ENCODE results near the gene RPTOR.
"Not testable (repeated sequence)": the region's sequence is repeated elsewhere in the genome, so short reads cannot be mapped to it uniquely, and the experiment has no call there.

Gene RPTOR

DNA sequence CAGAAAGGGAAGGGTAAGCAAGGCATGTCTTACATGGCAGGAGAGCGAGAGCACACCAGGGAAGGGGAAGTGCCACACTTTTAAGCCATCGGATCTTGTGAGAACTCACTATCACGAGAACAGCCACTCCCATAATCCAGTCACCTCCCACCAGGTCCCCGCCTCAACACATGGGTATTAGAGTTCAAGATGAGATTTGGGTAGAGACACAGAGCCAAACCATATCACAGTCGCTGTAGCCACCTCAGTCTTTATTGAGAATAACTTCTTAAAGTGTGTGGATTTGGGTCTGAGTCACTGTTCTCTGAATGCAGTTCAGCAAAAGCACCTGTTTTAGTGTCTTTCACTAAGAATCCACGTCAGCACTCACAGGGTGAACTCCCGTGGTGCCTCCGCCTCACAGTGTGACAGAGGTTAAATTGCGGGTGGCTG is 251.8 kb downstream of the RPTOR start:
- peaks cover 20% of the 10 kb centered on the region for H3K4me1 ChIP-seq (ENCODE audit: control insufficient read depth, insufficient read depth, low read length)
- peaks cover 3% of the 10 kb centered on the region for H3K36me3 ChIP-seq (ENCODE audit: control insufficient read depth, insufficient read depth, low read length, severe bottlenecking)
- no peaks in the 10 kb centered on the region for H3K27me3 ChIP-seq (replicated peaks; ENCODE audit: control insufficient read depth, insufficient read depth, low read length)
- H3K9me3 ChIP-seq (ENCODE audit: control insufficient read depth, low read length) = no peaks in the 10 kb centered on the region
- H3K9ac ChIP-seq (ENCODE audit: low read length) = no peak overlapping the region
- no peak for DNase-seq (ENCODE audit: low read depth)
- H3K4me3 ChIP-seq (ENCODE audit: low read length) = no peak overlapping the region

DNA sequence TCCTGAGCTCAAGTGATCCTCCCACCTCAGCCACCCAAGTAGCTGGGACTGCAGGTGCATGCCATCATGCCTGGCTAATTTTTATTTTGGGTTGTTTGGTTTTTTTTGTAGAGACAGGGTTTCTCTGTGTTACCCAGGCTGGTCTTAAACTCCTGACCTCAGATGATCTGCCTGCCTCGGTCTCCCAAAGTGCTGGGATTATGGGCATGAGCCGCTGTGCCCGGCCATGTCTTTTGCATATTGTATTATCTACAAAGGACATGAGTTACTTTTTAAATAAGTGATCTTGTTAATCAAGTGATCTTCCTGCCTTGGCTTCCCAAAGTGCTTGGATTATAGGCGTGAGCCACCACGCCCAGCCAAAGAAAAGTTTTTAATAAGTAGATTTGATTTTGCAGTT is 252.6 kb downstream of the RPTOR start:
- H3K4me1 ChIP-seq (ENCODE audit: control insufficient read depth, insufficient read depth, low read length) = peaks cover 13% of the 10 kb centered on the region
- not testable (repeated sequence) for H3K36me3 ChIP-seq (ENCODE audit: control insufficient read depth, insufficient read depth, low read length, severe bottlenecking); DNase-seq (ENCODE audit: low read depth)

DNA sequence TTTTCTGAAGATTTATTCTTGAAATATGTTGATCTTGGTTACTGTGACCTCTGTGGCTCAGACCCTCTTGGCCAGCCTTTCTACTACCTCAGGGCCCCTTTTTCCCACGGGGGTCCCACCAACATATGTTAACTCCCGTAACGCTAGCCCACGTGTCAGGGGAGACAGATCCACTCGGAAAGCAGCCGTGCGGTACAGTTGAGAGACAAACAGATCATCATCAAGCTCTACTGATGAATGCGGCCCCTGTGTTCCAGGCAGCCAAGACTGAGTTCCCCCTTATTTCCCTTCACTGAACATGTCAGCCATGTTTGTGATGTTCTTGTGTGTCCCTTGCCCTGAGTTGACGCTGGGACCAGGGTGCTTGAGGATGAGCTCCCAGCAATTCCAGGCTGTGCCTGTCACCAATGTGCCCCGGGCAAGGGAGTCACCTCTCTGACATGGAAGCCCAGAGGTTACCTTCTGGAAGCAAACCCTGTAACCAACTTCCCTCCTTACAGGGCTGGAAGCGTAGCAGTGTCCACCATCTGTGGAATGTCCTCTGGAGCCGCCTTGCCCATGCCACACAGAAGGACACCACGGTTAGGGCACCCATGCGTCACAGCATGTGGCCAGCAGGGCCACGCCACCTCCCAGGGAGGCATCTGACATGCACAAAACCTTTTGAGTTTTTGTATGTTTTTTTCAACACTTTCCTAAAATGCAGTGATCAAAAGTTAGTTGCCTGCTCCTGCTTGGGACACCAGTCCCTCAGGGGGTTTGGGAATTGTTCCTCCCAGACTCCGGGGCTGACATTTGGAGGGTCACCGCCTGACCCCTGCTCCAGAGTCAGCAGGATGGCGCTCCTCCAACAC is 253.3 kb downstream of the RPTOR start:
- H3K9me3 ChIP-seq (ENCODE audit: control insufficient read depth, low read length) = no peaks in the 10 kb centered on the region
- H3K4me3 ChIP-seq (ENCODE audit: low read length) = no peak overlapping the region
- no peak for DNase-seq (ENCODE audit: low read depth)
- peaks cover 8% of the 10 kb centered on the region for H3K4me1 ChIP-seq (ENCODE audit: control insufficient read depth, insufficient read depth, low read length)
- no peak overlapping the region for H3K9ac ChIP-seq (ENCODE audit: low read length)
- H3K27me3 ChIP-seq (replicated peaks; ENCODE audit: control insufficient read depth, insufficient read depth, low read length) = no peaks in the 10 kb centered on the region
- H3K36me3 ChIP-seq (ENCODE audit: control insufficient read depth, insufficient read depth, low read length, severe bottlenecking) = peaks cover 3% of the 10 kb centered on the region

More for the DNA sequence above, 252.6 kb downstream of the RPTOR start:
- H3K9ac ChIP-seq (ENCODE audit: low read length); H3K4me3 ChIP-seq (ENCODE audit: low read length); H3K27me3 ChIP-seq (replicated peaks; ENCODE audit: control insufficient read depth, insufficient read depth, low read length); H3K9me3 ChIP-seq (ENCODE audit: control insufficient read depth, low read length): not testable (repeated sequence)

DNA sequence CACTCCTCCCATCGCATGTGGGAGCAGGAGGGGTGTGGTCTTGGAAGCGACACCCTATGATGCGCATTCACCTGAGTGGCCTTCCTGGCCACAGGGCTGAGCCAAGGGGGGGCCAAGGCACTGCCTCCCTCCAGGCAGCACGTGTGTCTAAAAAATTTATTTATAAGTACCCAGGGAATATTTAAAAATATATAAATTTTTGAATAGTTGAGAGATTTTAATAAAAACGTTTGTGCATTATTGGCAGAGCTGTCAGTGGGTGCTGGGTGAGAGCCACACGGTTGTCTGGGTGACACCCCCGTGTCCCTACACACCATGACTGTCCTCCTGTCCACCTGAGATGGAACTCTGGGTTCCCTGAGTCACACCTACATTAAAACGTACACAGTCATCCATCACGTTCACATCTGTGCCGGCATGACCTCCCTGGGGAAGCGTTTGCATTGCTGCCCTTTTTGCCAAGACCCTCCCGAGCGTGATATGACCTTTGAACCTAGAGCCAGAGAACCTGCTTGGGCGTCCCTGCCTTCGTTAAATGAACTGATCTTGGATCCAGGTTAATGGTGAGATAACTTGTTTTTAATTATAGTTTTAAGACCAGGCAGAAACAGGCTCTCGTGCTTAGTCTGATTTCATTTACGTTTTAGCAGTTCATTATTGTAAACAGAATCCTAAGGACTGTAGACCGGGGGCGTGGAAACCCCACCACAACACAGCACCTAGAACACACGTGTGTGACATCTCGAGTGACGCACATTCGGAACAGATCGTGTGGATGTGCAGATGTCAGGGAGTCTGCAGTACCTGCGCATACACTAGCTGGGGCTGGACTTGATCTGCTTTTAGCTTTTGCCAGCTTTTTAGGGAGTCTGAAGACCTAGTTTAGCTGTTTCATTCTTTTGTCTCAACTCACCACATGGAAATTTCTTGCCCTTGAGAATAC is 254.2 kb downstream of the RPTOR start:
- H3K27me3 ChIP-seq (replicated peaks; ENCODE audit: control insufficient read depth, insufficient read depth, low read length) = no peaks in the 10 kb centered on the region
- peaks cover 3% of the 10 kb centered on the region for H3K36me3 ChIP-seq (ENCODE audit: control insufficient read depth, insufficient read depth, low read length, severe bottlenecking)
- no peak overlapping the region for H3K9ac ChIP-seq (ENCODE audit: low read length)
- no peak for DNase-seq (ENCODE audit: low read depth)
- H3K4me1 ChIP-seq (ENCODE audit: control insufficient read depth, insufficient read depth, low read length) = peaks cover 1% of the 10 kb centered on the region
- no peaks in the 10 kb centered on the region for H3K9me3 ChIP-seq (ENCODE audit: control insufficient read depth, low read length)
- H3K4me3 ChIP-seq (ENCODE audit: low read length) = no peak overlapping the region

DNA sequence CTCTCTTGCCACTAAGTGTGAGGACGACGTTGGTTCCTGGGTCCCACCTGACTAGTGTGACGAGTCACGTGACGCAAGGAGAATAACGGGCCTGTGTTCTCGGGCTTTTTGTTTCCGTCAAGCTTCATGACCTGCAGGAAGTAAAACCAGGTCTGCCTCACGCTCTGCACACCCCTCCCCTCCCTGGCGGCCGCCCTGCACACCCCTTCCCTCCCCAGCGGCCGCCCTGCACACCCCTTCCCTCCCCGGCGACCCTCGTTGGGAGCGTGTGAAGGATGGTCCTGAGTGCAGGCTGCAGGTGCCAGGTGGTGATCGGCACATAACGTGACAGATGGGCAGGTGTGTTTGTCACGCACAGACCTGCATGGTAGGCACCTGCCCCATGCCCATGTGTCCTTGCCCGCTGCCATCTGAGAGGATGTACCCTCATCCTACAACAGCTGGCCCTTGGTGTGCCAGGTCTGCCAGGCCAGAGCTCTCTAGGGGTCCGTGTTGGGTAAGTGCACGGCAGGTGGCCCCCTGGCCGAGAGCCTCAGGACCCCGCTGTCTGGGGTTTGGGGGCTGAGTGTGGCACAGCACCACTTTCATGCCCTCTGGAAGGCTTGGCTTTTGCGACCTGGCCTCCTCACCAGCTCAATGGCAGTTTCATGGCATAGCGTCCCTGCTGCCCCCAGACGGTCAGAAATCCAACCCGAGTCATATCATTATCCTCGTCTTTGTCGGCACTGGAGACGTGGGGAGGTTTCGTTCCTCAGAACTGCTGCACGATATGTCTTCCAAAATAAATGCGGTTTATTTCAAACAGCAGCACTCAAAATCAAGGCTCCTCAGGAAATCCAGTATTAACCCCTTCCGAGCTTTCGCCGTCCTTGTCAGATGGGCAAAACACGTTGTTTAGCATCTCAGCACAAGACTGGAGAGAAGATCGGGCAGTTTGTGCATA is 255.2 kb downstream of the RPTOR start:
- Histone ChIP-seq H3K4me3 (ENCODE audit: low read length) (no peak overlapping the region), H3K4me1 (ENCODE audit: control insufficient read depth, insufficient read depth, low read length) (no peaks in the 10 kb centered on the region), H3K9me3 (ENCODE audit: control insufficient read depth, low read length) (no peaks in the 10 kb centered on the region), H3K9ac (ENCODE audit: low read length) (no peak overlapping the region), H3K27me3 (replicated peaks; ENCODE audit: control insufficient read depth, insufficient read depth, low read length) (no peaks in the 10 kb centered on the region), H3K36me3 (ENCODE audit: control insufficient read depth, insufficient read depth, low read length, severe bottlenecking) (peaks cover 3% of the 10 kb centered on the region)
- no peak for DNase-seq (ENCODE audit: low read depth)

DNA sequence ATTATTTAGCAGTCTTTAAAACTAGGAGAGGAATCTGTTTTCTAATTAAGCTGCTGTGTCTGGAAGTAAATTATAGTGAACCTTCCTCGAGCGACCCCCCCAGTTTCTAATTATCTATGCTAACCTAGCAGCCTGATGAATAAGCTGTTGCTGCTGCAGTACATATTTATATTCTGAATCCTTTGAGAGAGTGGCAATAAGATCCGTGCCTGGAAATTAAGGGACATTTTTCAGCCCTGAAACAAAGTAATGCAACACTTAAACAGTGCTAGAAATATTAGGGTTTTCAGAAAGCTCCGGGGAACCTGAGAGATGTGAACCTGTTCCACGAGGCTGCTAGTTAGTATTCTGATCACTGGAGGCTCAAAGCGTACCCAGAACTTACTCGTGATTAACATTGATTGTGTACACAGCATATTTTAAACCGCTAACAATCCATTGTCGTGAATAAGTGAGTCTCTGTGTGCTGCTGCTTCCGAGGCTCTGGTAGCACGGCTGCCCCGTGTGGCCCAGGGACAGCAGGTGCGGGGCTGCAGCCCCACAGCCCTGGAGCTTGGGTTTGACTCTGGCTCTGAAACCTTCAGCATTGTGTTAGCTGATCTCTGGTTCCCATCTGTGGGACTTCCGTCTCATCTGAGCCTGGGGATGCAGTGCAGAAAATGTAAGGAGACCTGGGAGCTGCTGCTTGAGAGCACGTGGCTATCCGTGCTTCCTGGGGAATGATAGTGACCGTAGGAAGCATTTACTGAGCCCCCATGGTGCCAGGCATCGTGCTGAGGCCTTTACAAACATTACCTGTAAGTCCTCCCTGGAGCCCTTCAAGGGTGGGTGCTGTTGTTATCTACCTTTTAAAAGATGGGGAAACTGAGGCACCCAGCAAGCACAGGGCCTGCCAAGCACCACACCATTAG is 256.1 kb downstream of the RPTOR start:
- DNase-seq (ENCODE audit: low read depth) = no peak
- peaks cover 3% of the 10 kb centered on the region for H3K36me3 ChIP-seq (ENCODE audit: control insufficient read depth, insufficient read depth, low read length, severe bottlenecking)

DNA sequence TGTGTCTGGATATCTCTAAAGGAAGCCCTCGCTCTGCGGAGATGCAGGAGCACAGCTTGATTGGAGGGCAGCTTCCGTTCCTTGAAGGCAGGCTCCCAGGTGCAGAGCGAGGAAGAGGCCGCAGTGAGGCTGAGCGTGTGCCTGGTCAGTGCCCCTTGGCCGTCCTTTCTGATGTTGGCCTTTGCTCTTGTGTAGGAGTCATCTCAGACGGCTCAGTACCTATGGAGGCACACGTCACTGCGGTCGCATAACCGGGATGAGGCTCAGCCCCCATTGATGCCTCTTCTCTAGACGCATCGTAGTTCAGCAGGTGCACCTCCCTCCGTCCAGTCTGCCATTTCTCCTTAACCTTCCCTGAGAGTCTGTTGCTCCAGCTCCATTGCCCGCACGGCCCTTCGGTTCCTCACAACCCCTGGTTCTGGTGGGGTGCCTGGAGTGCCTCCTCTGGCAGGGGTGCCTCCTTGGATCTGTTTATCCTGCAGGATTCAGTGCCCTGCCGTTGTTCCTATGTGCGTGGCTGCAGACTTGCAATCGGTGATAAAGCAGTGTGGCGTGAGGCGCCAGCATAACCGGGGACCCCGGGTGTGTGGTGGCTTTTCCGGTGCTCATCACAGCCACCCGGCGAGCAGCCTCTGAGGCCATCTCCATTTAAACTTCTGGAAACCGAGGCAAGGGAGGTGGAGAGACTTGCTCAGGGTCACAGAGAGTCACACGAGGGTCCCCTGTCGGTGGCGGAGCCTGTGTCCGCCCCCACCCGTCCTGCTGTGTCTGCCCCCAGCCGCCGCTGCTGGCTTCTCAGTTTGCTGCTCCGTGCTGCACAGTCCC is 258.2 kb downstream of the RPTOR start:
- Histone ChIP-seq H3K9me3 (ENCODE audit: control insufficient read depth, low read length) (peaks cover 15% of the 10 kb centered on the region), H3K4me1 (ENCODE audit: control insufficient read depth, insufficient read depth, low read length) (no peaks in the 10 kb centered on the region), H3K9ac (ENCODE audit: low read length) (no peak overlapping the region), H3K27me3 (replicated peaks; ENCODE audit: control insufficient read depth, insufficient read depth, low read length) (no peaks in the 10 kb centered on the region), H3K4me3 (ENCODE audit: low read length) (no peak overlapping the region), H3K36me3 (ENCODE audit: control insufficient read depth, insufficient read depth, low read length, severe bottlenecking) (no peaks in the 10 kb centered on the region)
- DNase-seq (ENCODE audit: low read depth) = no peak

More for the DNA sequence above, 256.1 kb downstream of the RPTOR start:
- Histone ChIP-seq H3K4me3 (ENCODE audit: low read length) (no peak overlapping the region), H3K9me3 (ENCODE audit: control insufficient read depth, low read length) (no peaks in the 10 kb centered on the region), H3K9ac (ENCODE audit: low read length) (no peak overlapping the region), H3K27me3 (replicated peaks; ENCODE audit: control insufficient read depth, insufficient read depth, low read length) (no peaks in the 10 kb centered on the region), H3K4me1 (ENCODE audit: control insufficient read depth, insufficient read depth, low read length) (no peaks in the 10 kb centered on the region)

DNA sequence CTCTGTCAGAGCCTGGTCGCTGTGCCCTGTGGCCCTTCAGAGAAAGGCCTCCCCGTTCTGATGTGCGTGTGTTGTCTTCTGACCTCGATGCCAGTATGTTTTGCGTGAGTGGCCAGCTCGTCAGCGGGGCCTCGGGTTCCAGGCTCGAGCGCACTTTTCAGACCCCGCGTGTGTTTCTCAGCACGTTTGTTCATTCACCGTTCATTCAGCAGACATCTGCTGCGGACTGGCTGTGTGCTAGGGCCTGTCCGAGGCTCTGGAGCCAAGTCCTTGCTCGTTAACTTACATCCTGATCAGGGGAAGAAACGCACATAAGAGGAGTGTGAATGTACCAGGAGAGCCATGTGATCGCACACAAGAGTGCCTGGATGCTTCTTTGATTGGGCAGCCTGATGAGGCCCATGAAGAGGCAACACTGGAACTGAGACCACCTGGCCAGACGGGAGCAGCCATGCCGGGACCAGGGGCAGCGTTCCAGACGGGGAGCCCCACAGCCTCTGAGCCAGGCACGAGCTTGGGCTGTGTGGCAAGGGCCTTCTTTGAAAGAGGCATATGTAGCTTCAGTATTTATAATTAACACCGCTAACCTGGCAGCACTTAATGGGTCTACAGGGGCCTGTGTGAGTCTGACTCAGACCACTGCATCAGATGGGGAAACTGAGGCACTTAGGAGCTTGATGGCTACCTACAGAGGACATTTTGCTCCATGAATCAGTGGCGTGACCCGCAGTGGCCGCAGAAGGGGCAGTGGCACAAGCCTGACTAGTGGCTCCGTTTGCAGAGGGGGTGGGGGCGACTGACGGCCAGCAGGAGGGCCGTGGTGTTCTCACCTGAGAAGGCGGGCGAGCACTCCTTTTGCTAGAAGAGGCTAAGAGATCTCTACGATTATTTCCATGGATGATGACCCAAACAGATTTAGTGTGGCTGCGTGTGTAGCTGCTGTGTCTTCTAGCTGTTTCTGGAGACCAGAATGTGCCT is 259.1 kb downstream of the RPTOR start:
- H3K4me3 ChIP-seq (ENCODE audit: low read length) = no peak overlapping the region

DNA sequence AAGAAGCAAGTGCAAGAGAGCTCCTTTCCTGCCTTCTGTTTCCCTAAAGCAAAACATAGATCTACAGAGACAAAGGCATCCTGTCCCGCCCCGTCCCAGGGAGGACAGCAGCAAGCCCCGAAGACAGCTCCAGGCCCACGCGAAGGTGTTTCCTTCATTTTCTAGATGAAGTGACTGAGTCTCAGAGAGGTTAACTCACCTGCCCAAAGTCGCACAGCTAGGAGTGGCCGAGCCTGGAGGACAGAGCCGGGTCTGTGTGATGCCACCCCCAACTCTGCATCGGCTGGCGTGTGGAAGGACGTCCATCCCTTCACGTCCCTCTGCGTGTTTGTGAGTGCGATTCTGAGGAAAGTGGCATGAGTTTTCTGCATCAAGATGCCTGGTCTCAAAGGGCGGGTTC is 259.8 kb downstream of the RPTOR start:
- Histone ChIP-seq H3K9me3 (ENCODE audit: control insufficient read depth, low read length) (peaks cover 15% of the 10 kb centered on the region), H3K27me3 (replicated peaks; ENCODE audit: control insufficient read depth, insufficient read depth, low read length) (no peaks in the 10 kb centered on the region), H3K9ac (ENCODE audit: low read length) (no peak overlapping the region), H3K4me1 (ENCODE audit: control insufficient read depth, insufficient read depth, low read length) (no peaks in the 10 kb centered on the region), H3K36me3 (ENCODE audit: control insufficient read depth, insufficient read depth, low read length, severe bottlenecking) (no peaks in the 10 kb centered on the region), H3K4me3 (ENCODE audit: low read length) (no peak overlapping the region)
- DNase-seq (ENCODE audit: low read depth) = no peak

More for the DNA sequence above, 259.1 kb downstream of the RPTOR start:
- Histone ChIP-seq H3K27me3 (replicated peaks; ENCODE audit: control insufficient read depth, insufficient read depth, low read length) (no peaks in the 10 kb centered on the region), H3K4me1 (ENCODE audit: control insufficient read depth, insufficient read depth, low read length) (no peaks in the 10 kb centered on the region), H3K36me3 (ENCODE audit: control insufficient read depth, insufficient read depth, low read length, severe bottlenecking) (no peaks in the 10 kb centered on the region), H3K9me3 (ENCODE audit: control insufficient read depth, low read length) (peaks cover 15% of the 10 kb centered on the region), H3K9ac (ENCODE audit: low read length) (no peak overlapping the region)
- DNase-seq (ENCODE audit: low read depth) = no peak

Measured in adipocyte (in vitro differentiated cells).